Measurements from ENCODE around the gene KIAA1143.

DNA sequence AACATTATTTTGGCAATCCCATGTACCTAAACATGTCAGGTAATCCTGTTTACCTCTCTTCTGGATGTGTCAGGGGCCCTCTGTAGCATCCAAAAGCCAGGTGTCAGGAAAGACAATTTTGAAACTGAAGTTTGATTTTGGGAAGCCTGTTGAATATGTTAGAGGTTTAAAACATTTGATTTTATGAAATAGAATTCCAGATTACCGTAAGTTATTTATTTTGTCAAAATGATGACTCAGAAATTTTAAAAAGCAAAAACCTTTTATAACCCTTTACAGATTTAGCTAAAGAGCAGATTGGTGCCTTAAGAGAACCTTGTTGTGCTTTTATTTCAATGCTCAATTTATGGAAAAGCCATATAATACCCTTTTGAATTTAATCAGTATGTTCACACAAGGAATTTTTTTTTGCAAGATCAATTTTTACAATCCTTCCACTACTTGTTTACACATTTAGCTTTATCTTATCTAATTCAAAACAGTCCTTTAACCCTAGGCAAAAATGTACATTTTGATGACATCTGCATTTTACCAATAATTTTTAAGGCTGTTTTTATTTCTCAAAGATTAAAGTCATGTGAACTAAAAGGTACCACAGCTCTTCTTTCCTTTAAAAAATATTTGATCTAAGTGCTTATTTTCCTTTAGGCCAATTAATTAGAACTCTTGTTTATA, 10.1 kb upstream of the KIAA1143 start:
- TF ChIP-seq POLR2A (IDR thresholded peaks at IDR 0.05; ENCODE audit: low read length) (no peak), GATA1 (IDR thresholded peaks at IDR 0.05; ENCODE audit: low read depth, low read length) (no peak)
